VCaP (cell line): ENCODE measurements around the gene DDX18.

Experiments used
- H3K27ac ChIP-seq: fragments of 450-650 bp; 2 replicates; pipeline ENCODE4 v1.5.1; 2017
- TF ChIP-seq, protein P1 (sequence below): fragments of 450-650 bp; conservative IDR thresholded peaks from 2 replicates; pipeline ENCODE4 v1.5.1; 2017; ENCODE audit warnings: mild to moderate bottlenecking, moderate library complexity

Gene DDX18

DNA sequence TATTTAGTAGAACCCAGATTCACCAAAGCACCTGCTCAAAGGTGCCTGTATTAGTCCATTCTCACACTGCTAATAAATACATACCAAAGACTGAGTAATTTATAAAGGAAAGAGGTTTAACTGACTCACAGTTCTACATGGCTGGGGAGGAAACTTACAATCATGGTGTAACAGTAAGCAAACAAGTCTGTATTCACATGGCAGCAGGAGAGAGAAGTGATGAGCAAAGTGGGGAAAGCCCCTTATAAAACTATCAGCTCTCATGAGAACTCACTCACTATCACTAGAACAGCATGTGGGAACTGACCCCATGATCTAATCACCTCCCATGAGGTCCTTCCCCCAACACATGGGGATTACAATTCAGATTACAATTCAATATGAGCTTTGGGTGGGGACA, 28.0 kb upstream of the DDX18 start:
- H3K27ac ChIP-seq = no peak overlapping the region
- TF ChIP-seq, protein P1, sequence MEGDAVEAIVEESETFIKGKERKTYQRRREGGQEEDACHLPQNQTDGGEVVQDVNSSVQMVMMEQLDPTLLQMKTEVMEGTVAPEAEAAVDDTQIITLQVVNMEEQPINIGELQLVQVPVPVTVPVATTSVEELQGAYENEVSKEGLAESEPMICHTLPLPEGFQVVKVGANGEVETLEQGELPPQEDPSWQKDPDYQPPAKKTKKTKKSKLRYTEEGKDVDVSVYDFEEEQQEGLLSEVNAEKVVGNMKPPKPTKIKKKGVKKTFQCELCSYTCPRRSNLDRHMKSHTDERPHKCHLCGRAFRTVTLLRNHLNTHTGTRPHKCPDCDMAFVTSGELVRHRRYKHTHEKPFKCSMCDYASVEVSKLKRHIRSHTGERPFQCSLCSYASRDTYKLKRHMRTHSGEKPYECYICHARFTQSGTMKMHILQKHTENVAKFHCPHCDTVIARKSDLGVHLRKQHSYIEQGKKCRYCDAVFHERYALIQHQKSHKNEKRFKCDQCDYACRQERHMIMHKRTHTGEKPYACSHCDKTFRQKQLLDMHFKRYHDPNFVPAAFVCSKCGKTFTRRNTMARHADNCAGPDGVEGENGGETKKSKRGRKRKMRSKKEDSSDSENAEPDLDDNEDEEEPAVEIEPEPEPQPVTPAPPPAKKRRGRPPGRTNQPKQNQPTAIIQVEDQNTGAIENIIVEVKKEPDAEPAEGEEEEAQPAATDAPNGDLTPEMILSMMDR = no peak

DNA sequence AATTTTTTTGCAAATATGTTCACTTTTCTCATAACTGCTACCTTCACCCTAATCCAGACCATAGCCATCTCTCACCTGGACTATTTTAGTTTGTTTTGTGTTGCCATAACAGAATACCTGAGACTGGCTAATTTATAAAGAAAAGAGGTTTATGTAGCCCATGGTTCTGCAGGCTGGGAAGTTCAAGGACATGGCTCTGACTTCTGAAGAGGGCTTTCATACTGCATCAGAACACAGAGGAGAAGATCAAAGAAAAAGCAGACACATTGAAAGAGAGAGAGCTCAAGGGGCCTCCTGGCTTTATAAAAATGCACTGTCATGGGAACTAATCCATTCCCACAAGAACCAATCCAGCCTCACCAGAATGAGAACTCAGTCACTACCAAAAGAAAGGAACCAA, 25.0 kb upstream of the DDX18 start:
- TF ChIP-seq, protein P1 = no peak

DNA sequence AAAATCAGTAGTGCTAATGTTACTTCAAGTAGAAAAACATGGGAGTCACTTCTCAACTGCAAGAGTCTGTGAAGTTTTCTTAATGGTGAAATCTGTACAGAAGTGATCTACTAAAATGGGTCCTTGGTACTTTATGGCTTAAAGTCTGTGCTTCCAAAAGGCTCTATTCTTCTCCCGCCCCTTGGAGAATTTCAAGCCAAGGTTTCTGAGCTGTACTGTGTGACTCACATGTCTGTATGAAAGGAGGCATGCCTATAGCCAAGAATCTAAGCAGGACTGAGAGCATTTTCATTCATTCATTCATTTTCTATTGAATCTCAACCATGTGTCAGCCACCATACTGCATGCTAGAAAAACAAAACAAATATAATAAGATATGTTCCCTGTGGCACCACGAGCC, 19.8 kb upstream of the DDX18 start:
- TF ChIP-seq, protein P1 = no peak
- H3K27ac ChIP-seq = no peak overlapping the region

More for the DNA sequence above, 25.0 kb upstream of the DDX18 start:
- no peak overlapping the region for H3K27ac ChIP-seq

DNA sequence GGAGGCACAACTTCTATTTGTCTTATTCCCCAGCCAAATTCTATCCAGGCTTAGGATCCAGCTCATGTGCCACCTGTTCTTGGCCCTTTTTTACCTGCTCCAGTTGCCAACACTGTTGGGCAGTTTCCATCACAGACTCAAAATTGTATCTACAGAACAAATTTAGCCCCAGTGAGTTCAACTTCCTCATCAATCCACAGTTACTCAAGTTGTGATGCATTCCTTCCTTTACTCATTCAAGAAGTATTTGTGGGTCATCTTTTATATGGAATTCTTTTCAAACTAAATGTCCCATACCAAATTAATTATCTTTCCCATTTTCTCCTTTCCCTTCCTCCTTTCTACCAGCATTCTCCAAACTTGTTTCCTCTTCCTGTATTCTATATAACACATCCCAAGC, 12.7 kb upstream of the DDX18 start:
- TF ChIP-seq, protein P1 = no peak
- H3K27ac ChIP-seq = no peak overlapping the region

DNA sequence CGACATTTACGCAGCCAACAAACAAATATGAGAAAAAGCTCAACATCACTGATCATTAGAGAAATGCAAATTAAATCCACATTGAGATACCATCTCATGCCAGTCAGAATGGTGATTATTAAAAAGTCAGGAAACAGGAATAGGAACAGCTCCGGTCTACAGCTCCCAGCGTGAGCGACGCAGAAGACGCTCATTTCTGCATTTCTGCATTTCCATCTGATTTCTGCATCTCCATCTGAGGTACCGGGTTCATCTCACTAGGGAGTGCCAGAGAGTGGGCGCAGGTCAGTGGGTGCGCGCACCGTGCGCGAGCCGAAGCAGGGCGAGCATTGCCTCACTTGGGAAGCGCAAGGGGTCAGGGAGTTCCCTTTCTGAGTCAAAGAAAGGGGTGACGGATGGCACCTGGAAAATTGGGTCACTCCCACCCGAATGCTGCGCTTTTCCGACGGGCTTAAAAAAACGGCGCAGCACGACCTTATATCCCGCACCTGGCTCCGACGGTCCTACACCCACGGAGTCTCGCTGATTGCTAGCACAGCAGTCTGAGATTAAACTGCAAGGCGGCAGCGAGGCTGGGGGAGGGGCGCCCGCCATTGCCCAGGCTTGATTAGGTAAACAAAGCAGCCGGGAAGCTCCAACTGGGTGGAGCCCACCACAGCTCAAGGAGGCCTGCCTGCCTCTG, 10.7 kb upstream of the DDX18 start:
- peak overlapping the region; percentile 38; the same call in 1 of the 2 replicates for H3K27ac ChIP-seq
- TF ChIP-seq, protein P1 = 0 out of 2 replicates have a peak, but pooled peaks have one; percentile 6

DNA sequence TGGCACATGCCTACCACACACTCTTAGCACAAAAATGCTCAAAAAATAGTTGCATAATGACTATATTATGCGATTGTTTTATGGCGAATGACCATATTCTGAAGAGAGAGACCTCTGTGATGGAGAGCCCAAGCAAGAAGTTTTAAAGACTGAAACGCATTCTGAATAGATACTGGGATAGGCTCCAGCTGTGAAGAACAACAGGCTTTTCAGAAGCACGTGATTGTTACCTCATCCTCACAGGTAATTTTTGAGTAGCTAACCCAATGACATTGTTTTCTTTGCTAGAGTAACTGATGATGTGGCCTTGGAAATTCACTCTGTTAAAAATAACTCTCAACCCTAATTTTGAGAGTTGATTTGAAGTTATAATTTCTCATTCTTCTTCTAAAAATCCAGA, 2.0 kb upstream of the DDX18 start:
- no peak overlapping the region for H3K27ac ChIP-seq
- TF ChIP-seq, protein P1 = no peak

DNA sequence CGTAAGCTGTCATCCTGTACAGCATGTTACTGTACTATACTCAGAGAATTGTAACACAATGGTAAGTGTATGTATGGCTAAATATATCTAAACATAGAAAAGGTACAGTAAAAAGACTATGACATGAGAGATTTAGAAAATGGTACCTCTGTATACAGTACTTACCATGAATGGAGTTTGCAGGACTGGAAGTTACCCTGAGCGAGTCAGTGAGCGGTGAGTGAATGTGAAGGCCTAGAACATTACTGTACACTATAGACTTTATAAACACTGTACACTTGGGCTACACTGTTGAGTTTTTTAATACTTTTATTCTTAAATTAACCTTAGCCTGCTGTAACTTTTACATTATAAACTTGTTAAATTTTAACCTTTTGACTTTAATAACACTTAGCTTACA, 1.5 kb downstream of the DDX18 start:
- H3K27ac ChIP-seq = no peak overlapping the region
- TF ChIP-seq, protein P1 = no peak
